PC-3 (cell line): ENCODE measurements around the gene DTWD2. TPM values are rescaled to one million over a fixed set of nuclear protein-coding genes. Genes with fewer than 3 reads are reported as not detected.
"Not testable (repeated sequence)": the region's sequence is repeated elsewhere in the genome, so short reads cannot be mapped to it uniquely, and the experiment has no call there.

Experiments
- ATAC-seq: fragments of 200-7000 bp; cut with Tn5 transposase; 2 replicates; pipeline ENCODE4 v1.9.1; 2020; ENCODE audit warnings: mild to moderate bottlenecking, moderate library complexity
- BruUV-seq: library from RNA; stranded (reverse); fragments of 400-500 nt; replicated peaks from 2 replicates; lab custom pipeline; 2021; lab: Mats Ljungman, UMichigan
- CTCF ChIA-PET: fragments of 300-600 bp; sonication (Branson Sonifier 250); formaldehyde crosslinking; loops from one replicate; lab custom pipeline; 2022; ENCODE audit warnings: antibody characterized with exemption; lab: Charles Lee
- POLR2A ChIA-PET: fragments of 300-600 bp; sonication (Branson Sonifier 250); formaldehyde crosslinking; loops from one replicate; lab custom pipeline; 2022; ENCODE audit warnings: antibody characterized with exemption; ENCODE audit not compliant: unreplicated experiment; lab: Charles Lee
- DNase-seq: peaks from one replicate; pipeline ENCODE4 v3.0.0-alpha.2; 2015
- H2AFZ ChIP-seq: fragments of 300-600 bp; sonication (generic); 2 replicates; pipeline ENCODE4 v1.6.0; 2016; ENCODE audit warnings: antibody characterized with exemption, low read length
- H3F3A ChIP-seq: fragments of 300-600 bp; sonication (generic); one replicate; pipeline ENCODE4 v1.6.0; 2017; ENCODE audit warnings: antibody characterized with exemption, low read length, control low read depth, mild to moderate bottlenecking; ENCODE audit not compliant: unreplicated experiment
- H3K27ac ChIP-seq: fragments of 300-600 bp; sonication (generic); 2 replicates; pipeline ENCODE4 v1.5.1; 2016; ENCODE audit warnings: mild to moderate bottlenecking, low read length
- H3K27me3 ChIP-seq: fragments of 300-600 bp; sonication (generic); 2 replicates; pipeline ENCODE4 v1.6.1; 2016; ENCODE audit warnings: low read length, mixed read lengths
- H3K36me3 ChIP-seq: fragments of 300-600 bp; sonication (generic); 2 replicates; pipeline ENCODE4 v1.6.1; 2016; ENCODE audit warnings: low read depth, mixed run types, low read length, mixed read lengths
- H3K4me1 ChIP-seq: fragments of 300-600 bp; sonication (generic); 2 replicates; pipeline ENCODE4 v1.5.1; 2016; ENCODE audit warnings: low read length; ENCODE audit not compliant: insufficient read depth
- H3K4me2 ChIP-seq: fragments of 300-600 bp; sonication (generic); 2 replicates; pipeline ENCODE4 v1.6.0; 2016; ENCODE audit warnings: low read length
- H3K4me3 ChIP-seq: fragments of 300-600 bp; sonication (generic); 2 replicates; pipeline ENCODE4 v1.5.1; 2016; ENCODE audit warnings: mild to moderate bottlenecking, low read length, mixed read lengths
- H3K79me2 ChIP-seq: fragments of 300-600 bp; sonication (generic); 2 replicates; pipeline ENCODE4 v1.6.1; 2017; ENCODE audit warnings: low read length, mixed read lengths
- H3K9ac ChIP-seq: fragments of 300-600 bp; sonication (generic); 2 replicates; pipeline ENCODE4 v1.6.0; 2016; ENCODE audit warnings: mild to moderate bottlenecking, low read length
- H3K9me2 ChIP-seq: fragments of 300-600 bp; sonication (generic); replicated peaks from 2 replicates; pipeline ENCODE4 v1.6.1; 2016; ENCODE audit warnings: mixed run types, low read length, mixed read lengths
- H3K9me3 ChIP-seq: fragments of 300-600 bp; sonication (generic); 2 replicates; pipeline ENCODE4 v1.6.1; 2016; ENCODE audit warnings: low read length, mixed read lengths
- H4K20me1 ChIP-seq: fragments of 300-600 bp; sonication (generic); 2 replicates; pipeline ENCODE4 v1.6.1; 2016; ENCODE audit warnings: low read length, mixed read lengths
- EZH2 ChIP-seq: fragments of 300-600 bp; sonication (generic); IDR thresholded peaks from one replicate; pipeline ENCODE4 v1.6.1; 2017; ENCODE audit warnings: antibody characterized with exemption, mild to moderate bottlenecking, low read length; ENCODE audit not compliant: unreplicated experiment
- EZH2phosphoT487 ChIP-seq: fragments of 300-600 bp; sonication (generic); IDR thresholded peaks from 2 replicates; pipeline ENCODE4 v1.6.1; 2018; ENCODE audit warnings: mild to moderate bottlenecking, antibody characterized with exemption, low read length, borderline replicate concordance
- intact Hi-C: fragments of 100-400 bp; cut with micrococcal nuclease; formaldehyde crosslinking; loops from 2 replicates; pipeline ENCODE4 v1.9.0; 2023
- total RNA-seq: library from RNA; depleted of rRNA; stranded (reverse); fragments of >200 nt; gene quantifications from 2 replicates; pipeline ENCODE4 v1.2.3, GENCODE V29; 2014
- TF ChIP-seq, protein P1 (sequence below): fragments of 300-600 bp; sonication (generic); conservative IDR thresholded peaks from 2 replicates; pipeline ENCODE4 v1.5.1; 2017; ENCODE audit warnings: antibody characterized with exemption, low read depth, mild to moderate bottlenecking, low read length

The DTWD2 gene
- total RNA-seq, 1 experiment from 2014 or later: 16.5 TPM

DNA sequence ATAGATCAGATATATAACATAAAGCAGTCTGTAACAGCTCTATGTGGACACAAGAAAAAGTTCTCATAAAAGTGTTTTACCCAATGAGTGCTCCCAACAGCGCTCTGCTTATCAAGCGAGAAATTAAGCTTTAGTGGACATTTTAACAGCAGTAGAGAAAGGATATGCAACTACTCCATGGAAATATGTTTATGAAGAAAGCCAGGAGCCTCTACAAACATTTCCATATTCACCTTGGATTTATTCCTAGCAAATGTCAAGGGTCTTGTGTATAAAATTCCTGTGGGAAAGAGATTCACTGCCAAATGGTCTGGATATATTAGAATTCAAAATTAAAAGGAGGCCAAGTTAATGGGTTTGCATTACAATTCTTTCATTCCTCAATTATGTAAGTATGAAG lies 66.5 kb downstream of the DTWD2 start:
- BruUV-seq: no TSS peak
- DNase-seq: no peak
- Histone ChIP-seq H3K36me3 (no peaks in the 10 kb centered on the region), H3K4me1 (no peaks in the 10 kb centered on the region), H3K9me2 (no peaks in the 10 kb centered on the region), H3K9me3 (no peaks in the 10 kb centered on the region), H3F3A (no peaks in the 10 kb centered on the region), H4K20me1 (no peaks in the 10 kb centered on the region), H3K79me2 (no peaks in the 10 kb centered on the region), H3K27ac (no peak overlapping the region), H3K4me3 (no peak overlapping the region), H2AFZ (no peak overlapping the region), H3K9ac (no peak overlapping the region), H3K4me2 (no peak overlapping the region), H3K27me3 (no peaks in the 10 kb centered on the region)
- POLR2A ChIA-PET: no interaction called here
- TF ChIP-seq, protein P1, sequence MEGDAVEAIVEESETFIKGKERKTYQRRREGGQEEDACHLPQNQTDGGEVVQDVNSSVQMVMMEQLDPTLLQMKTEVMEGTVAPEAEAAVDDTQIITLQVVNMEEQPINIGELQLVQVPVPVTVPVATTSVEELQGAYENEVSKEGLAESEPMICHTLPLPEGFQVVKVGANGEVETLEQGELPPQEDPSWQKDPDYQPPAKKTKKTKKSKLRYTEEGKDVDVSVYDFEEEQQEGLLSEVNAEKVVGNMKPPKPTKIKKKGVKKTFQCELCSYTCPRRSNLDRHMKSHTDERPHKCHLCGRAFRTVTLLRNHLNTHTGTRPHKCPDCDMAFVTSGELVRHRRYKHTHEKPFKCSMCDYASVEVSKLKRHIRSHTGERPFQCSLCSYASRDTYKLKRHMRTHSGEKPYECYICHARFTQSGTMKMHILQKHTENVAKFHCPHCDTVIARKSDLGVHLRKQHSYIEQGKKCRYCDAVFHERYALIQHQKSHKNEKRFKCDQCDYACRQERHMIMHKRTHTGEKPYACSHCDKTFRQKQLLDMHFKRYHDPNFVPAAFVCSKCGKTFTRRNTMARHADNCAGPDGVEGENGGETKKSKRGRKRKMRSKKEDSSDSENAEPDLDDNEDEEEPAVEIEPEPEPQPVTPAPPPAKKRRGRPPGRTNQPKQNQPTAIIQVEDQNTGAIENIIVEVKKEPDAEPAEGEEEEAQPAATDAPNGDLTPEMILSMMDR: no peak
- TF ChIP-seq EZH2 (no peak), EZH2phosphoT487 (no peak)
- no peak for ATAC-seq
- CTCF ChIA-PET: no interaction called here
- intact Hi-C loops: no loop called here

- no peak overlapping the region for H3K4me3 ChIP-seq
- DNase-seq: no peak
- no peaks in the 10 kb centered on the region for H3K9me2 ChIP-seq
- H3K9ac ChIP-seq: no peak overlapping the region
- no peak for ATAC-seq
- intact Hi-C loops: no loop called here
- H2AFZ ChIP-seq: no peak overlapping the region
- no peaks in the 10 kb centered on the region for H3K4me1 ChIP-seq
- no peaks in the 10 kb centered on the region for H3K9me3 ChIP-seq
- POLR2A ChIA-PET: no interaction called here
- H3K79me2 ChIP-seq: no peaks in the 10 kb centered on the region
- H4K20me1 ChIP-seq: no peaks in the 10 kb centered on the region
- H3F3A ChIP-seq: no peaks in the 10 kb centered on the region
- TF ChIP-seq, protein P1: no peak
- TF ChIP-seq EZH2 (no peak), EZH2phosphoT487 (no peak)
- H3K4me2 ChIP-seq: no peak overlapping the region
- H3K36me3 ChIP-seq: no peaks in the 10 kb centered on the region
- H3K27ac ChIP-seq: no peak overlapping the region
- H3K27me3 ChIP-seq: no peaks in the 10 kb centered on the region
- no TSS peak for BruUV-seq
- CTCF ChIA-PET: no interaction called here
Measured at GRCh38 chr5:118919016-118919415, 69.3 kb downstream of the DTWD2 start.

DNA sequence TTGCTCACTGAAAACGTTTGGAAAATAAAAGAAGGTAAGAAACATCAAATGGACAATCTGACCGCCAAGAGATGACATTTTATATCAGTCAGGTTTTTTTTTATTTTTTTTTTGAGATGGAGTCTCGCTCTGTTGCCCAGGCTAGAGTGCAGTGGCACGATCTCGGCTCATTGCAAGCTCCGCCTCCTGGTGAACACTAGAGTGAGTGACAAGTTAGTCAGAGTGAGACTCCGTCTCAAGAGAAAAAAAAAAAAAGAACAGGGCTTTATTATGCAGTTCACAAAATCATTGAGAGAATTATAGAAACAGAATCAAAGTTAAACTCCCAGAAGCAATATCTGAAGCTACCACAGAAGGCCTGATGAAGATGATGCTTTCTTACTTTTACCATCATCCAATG lies 70.1 kb downstream of the DTWD2 start:
- H3K9me3 ChIP-seq: no peaks in the 10 kb centered on the region
- no peak overlapping the region for H3K9ac ChIP-seq
- no peak overlapping the region for H3K4me2 ChIP-seq
- H3K27ac ChIP-seq: no peak overlapping the region
- H3K4me1 ChIP-seq: no peaks in the 10 kb centered on the region
- ChIA-PET CTCF (no interaction called here), POLR2A (no interaction called here)
- H3K4me3 ChIP-seq: no peak overlapping the region
- no peak for TF ChIP-seq EZH2
- no peak for TF ChIP-seq EZH2phosphoT487
- TF ChIP-seq, protein P1: no peak
- ATAC-seq: no peak
- DNase-seq: no peak
- intact Hi-C loops: no loop called here
- H4K20me1 ChIP-seq: no peaks in the 10 kb centered on the region
- no peaks in the 10 kb centered on the region for H3K27me3 ChIP-seq
- BruUV-seq: no TSS peak
- H2AFZ ChIP-seq: no peak overlapping the region
- H3F3A ChIP-seq: no peaks in the 10 kb centered on the region
- no peaks in the 10 kb centered on the region for H3K9me2 ChIP-seq
- no peaks in the 10 kb centered on the region for H3K36me3 ChIP-seq
- no peaks in the 10 kb centered on the region for H3K79me2 ChIP-seq

GRCh38 chr5:118907536-118907935 lies 80.8 kb downstream of the DTWD2 start:
- BruUV-seq, H3K27ac ChIP-seq, H3K4me2 ChIP-seq, H4K20me1 ChIP-seq, H3K27me3 ChIP-seq, H3F3A ChIP-seq, H2AFZ ChIP-seq, intact Hi-C loops, DNase-seq, H3K4me1 ChIP-seq, CTCF ChIA-PET, H3K4me3 ChIP-seq, H3K79me2 ChIP-seq, H3K36me3 ChIP-seq, ATAC-seq, H3K9me2 ChIP-seq, H3K9me3 ChIP-seq, POLR2A ChIA-PET, H3K9ac ChIP-seq: not testable (repeated sequence)
